ENCODE data around the gene TMEM30A. TPM values are rescaled to one million over a fixed set of nuclear protein-coding genes. Genes with fewer than 3 reads are reported as not detected.

The TMEM30A gene
- total RNA-seq, 1 experiment from 2014 or later: 65.2 TPM

DNA sequence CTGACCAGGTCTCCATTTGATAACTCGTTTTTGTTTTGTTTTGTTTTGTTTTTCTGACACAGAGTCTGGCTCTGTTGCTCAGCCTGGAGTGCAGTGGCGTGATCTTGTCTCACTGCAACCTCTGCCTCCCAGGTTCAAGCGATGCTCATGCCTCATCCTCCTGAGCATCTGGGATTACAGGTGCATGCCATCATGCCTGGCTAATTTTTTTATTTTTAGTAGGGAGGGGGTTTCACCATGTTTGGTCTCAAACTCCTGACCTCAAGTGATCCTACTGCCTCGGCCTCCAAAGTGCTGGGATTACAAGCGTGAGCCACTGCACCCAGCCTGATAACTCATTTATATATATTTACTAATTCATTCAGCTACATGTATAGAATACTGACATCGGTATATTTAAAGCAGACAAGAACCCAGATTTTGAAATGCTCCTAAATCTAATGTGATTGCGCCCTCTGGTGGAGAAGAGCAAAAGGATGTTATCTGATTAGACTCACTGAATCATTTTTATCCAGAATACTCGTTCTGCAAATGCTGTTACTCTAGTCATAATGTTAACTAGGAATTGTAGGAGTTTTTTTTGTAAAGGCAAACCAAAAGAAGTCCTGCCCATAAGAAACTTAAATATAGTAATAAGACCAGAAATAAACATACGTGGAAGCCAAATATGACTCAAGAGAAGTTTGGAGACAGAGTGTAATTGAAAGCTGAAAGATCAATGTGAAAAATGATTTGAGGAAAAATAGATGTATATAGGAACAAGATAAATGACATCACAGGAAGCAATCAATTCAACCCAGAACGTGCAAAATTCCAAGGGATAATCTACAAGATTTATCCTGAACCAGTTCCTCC is 73.5 kb downstream of the TMEM30A start:
- Histone ChIP-seq H2AK5ac (ENCODE audit: insufficient read length, low read length) (no peak overlapping the region), H4K91ac (ENCODE audit: insufficient read length, low read depth, low read length) (no peak overlapping the region), H3K23me2 (ENCODE audit: insufficient read length, low read depth, low read length, poor library complexity, severe bottlenecking) (peaks cover 22% of the 10 kb centered on the region), H3K79me1 (ENCODE audit: insufficient read depth, low read depth, low read length, poor library complexity, severe bottlenecking) (no peaks in the 10 kb centered on the region), H3K4me1 (ENCODE audit: insufficient read depth, low read length) (peaks cover 3% of the 10 kb centered on the region; the same call in 1 of the 2 replicates), H2BK5ac (ENCODE audit: insufficient read length, low read length) (no peak overlapping the region), H3K4ac (ENCODE audit: low read depth, low read length) (no peak overlapping the region), H2BK12ac (ENCODE audit: insufficient read length, low read depth, low read length) (no peak overlapping the region), H3K27me3 (ENCODE audit: insufficient read depth, low read length) (peaks cover 27% of the 10 kb centered on the region), H3T11ph (ENCODE audit: low read length) (no peak overlapping the region), H3K9ac (ENCODE audit: extremely low read depth, insufficient read length, low read length) (no peak overlapping the region), H2BK15ac (ENCODE audit: low read depth, low read length) (no peak overlapping the region), H3K56ac (ENCODE audit: insufficient read length, low read depth, low read length) (no peak overlapping the region), H4K8ac (replicated peaks; ENCODE audit: insufficient read length, low read depth, low read length) (no peak overlapping the region), H2BK120ac (ENCODE audit: low read depth, low read length, poor library complexity, severe bottlenecking) (no peak overlapping the region), H3K27ac (ENCODE audit: insufficient read length, low read depth, low read length) (no peak overlapping the region), H4K20me1 (ENCODE audit: control insufficient read depth, insufficient read depth, insufficient read length) (no peaks in the 10 kb centered on the region), H3K18ac (ENCODE audit: insufficient read length, low read depth, low read length) (no peak overlapping the region), H3K4me2 (ENCODE audit: insufficient read depth, insufficient read length, low read length) (no peak overlapping the region), H3K9me3 (ENCODE audit: control insufficient read depth, low read depth, low read length) (no peaks in the 10 kb centered on the region), H3K23ac (ENCODE audit: insufficient read length, low read depth, low read length) (no peak overlapping the region), H4K5ac (ENCODE audit: insufficient read length, low read depth, low read length) (no peak overlapping the region), H3K14ac (ENCODE audit: insufficient read depth, low read length) (no peak overlapping the region), H2BK20ac (ENCODE audit: low read depth, low read length, poor library complexity, severe bottlenecking) (no peak overlapping the region), H3K79me2 (ENCODE audit: insufficient read depth, low read length) (no peaks in the 10 kb centered on the region), H2AFZ (ENCODE audit: low read length) (no peak overlapping the region)
- TF ChIP-seq CTCF (conservative IDR thresholded peaks at IDR 0.05): peak; percentile 91
- WGBS (ENCODE audit: extremely low coverage, insufficient read length, low lambda C conversion rate): no CpG with 5 or more reads among the region's 10 CpGs
- Mint-ChIP-seq H3K4me3 (no peak overlapping the region), H3K36me3 (ENCODE audit: insufficient read depth in 1 of 3, low read depth in 3 of 3) (no peaks in the 10 kb centered on the region), H3K27me3 (ENCODE audit: low read depth) (peaks cover 46% of the 10 kb centered on the region), H3K4me1 (peaks cover 54 to 61% of the 10 kb centered on the region in 2 experiments), H3K9me3 (no peaks in the 10 kb centered on the region; a peak in 1 of 5 replicates), H3K27ac (no peak overlapping the region)
- DNase-seq: no peak
